ENCODE data around the gene CPN1.

The CPN1 gene

GRCh38 chr10:100046021-100046486 lies 35.6 kb downstream of the CPN1 start:
- Histone ChIP-seq H3K4me1 (ENCODE audit: low read length) (no peaks in the 10 kb centered on the region), H3K4me3 (ENCODE audit: low read length) (no peak overlapping the region), H3K36me3 (replicated peaks; ENCODE audit: insufficient read depth, low read length) (no peaks in the 10 kb centered on the region), H3K9me3 (replicated peaks; ENCODE audit: insufficient read depth, low read length) (no peaks in the 10 kb centered on the region), H3F3A (ENCODE audit: insufficient read depth, low read length) (no peaks in the 10 kb centered on the region), H3K9ac (ENCODE audit: low read length) (no peak overlapping the region), H3K9me2 (replicated peaks; ENCODE audit: insufficient read depth, low read length) (no peaks in the 10 kb centered on the region), H3K27ac (ENCODE audit: low read length) (no peak overlapping the region), H3K27me3 (replicated peaks; ENCODE audit: insufficient read depth, low read length) (no peaks in the 10 kb centered on the region), H4K20me1 (ENCODE audit: insufficient read depth, low read length) (no peaks in the 10 kb centered on the region), H3K4me2 (ENCODE audit: low read depth, low read length) (no peak overlapping the region), H3K79me2 (ENCODE audit: low read length) (no peaks in the 10 kb centered on the region), H2AFZ (ENCODE audit: low read length) (no peak overlapping the region)
- TF ChIP-seq EZH2phosphoT487 (IDR thresholded peaks at IDR 0.05; ENCODE audit: low read length) (no peak), EZH2 (optimal IDR thresholded peaks at IDR 0.05; ENCODE audit: low read depth, low read length) (no peak), CTCF (IDR thresholded peaks at IDR 0.05; ENCODE audit: low read length) (peak; percentile 94)
- DNase-seq, result peak; percentile 72

GRCh38 chr10:100045592-100045991 lies 36.1 kb downstream of the CPN1 start:
- Histone ChIP-seq H3K27me3 (replicated peaks; ENCODE audit: insufficient read depth, low read length) (no peaks in the 10 kb centered on the region), H3K9me2 (replicated peaks; ENCODE audit: insufficient read depth, low read length) (no peaks in the 10 kb centered on the region), H4K20me1 (ENCODE audit: insufficient read depth, low read length) (no peaks in the 10 kb centered on the region), H3K4me3 (ENCODE audit: low read length) (no peak overlapping the region), H3K9ac (ENCODE audit: low read length) (no peak overlapping the region), H3K27ac (ENCODE audit: low read length) (no peak overlapping the region), H2AFZ (ENCODE audit: low read length) (no peak overlapping the region), H3K79me2 (ENCODE audit: low read length) (no peaks in the 10 kb centered on the region), H3K36me3 (replicated peaks; ENCODE audit: insufficient read depth, low read length) (no peaks in the 10 kb centered on the region), H3K4me2 (ENCODE audit: low read depth, low read length) (no peak overlapping the region), H3K9me3 (replicated peaks; ENCODE audit: insufficient read depth, low read length) (no peaks in the 10 kb centered on the region), H3K4me1 (ENCODE audit: low read length) (no peaks in the 10 kb centered on the region), H3F3A (ENCODE audit: insufficient read depth, low read length) (no peaks in the 10 kb centered on the region)
- no peak for DNase-seq
- TF ChIP-seq EZH2 (optimal IDR thresholded peaks at IDR 0.05; ENCODE audit: low read depth, low read length), result no peak
- no peak for TF ChIP-seq CTCF (IDR thresholded peaks at IDR 0.05; ENCODE audit: low read length)
- TF ChIP-seq EZH2phosphoT487 (IDR thresholded peaks at IDR 0.05; ENCODE audit: low read length), result no peak

DNA sequence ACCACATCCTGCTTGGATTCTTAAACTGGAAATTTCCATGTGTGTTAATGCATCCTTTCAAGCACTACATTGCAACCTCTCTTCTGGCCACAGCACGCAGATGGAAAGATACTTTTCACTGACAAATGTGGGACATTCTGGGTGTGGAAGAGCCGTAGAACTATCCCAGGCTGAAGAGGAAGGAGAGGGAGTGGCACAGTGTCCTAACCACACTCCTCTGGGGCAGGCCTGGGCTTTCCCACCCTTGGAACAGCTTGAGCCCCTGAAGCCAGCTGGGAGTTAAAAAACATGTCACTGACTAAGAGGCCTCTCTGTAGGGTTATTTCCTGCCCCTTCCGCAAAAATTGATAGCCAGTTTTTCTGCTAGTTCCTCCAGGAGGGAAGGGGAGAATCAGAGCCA lies 37.9 kb downstream of the CPN1 start:
- Histone ChIP-seq H3F3A (ENCODE audit: insufficient read depth, low read length) (no peaks in the 10 kb centered on the region), H2AFZ (ENCODE audit: low read length) (no peak overlapping the region), H3K4me3 (ENCODE audit: low read length) (no peak overlapping the region), H3K4me2 (ENCODE audit: low read depth, low read length) (no peak overlapping the region), H3K4me1 (ENCODE audit: low read length) (no peaks in the 10 kb centered on the region), H3K27me3 (replicated peaks; ENCODE audit: insufficient read depth, low read length) (no peaks in the 10 kb centered on the region), H3K36me3 (replicated peaks; ENCODE audit: insufficient read depth, low read length) (no peaks in the 10 kb centered on the region), H3K9ac (ENCODE audit: low read length) (no peak overlapping the region), H4K20me1 (ENCODE audit: insufficient read depth, low read length) (no peaks in the 10 kb centered on the region), H3K9me3 (replicated peaks; ENCODE audit: insufficient read depth, low read length) (no peaks in the 10 kb centered on the region), H3K27ac (ENCODE audit: low read length) (no peak overlapping the region), H3K79me2 (ENCODE audit: low read length) (no peaks in the 10 kb centered on the region), H3K9me2 (replicated peaks; ENCODE audit: insufficient read depth, low read length) (no peaks in the 10 kb centered on the region)
- no peak for TF ChIP-seq EZH2 (optimal IDR thresholded peaks at IDR 0.05; ENCODE audit: low read depth, low read length)
- TF ChIP-seq EZH2phosphoT487 (IDR thresholded peaks at IDR 0.05; ENCODE audit: low read length), result no peak
- no peak for TF ChIP-seq CTCF (IDR thresholded peaks at IDR 0.05; ENCODE audit: low read length)
- no peak for DNase-seq
